IPS-18c (cell line): Measurements from ENCODE around the gene LRRC3.
"Not testable (repeated sequence)": the region's sequence is repeated elsewhere in the genome, so short reads cannot be mapped to it uniquely, and the experiment has no call there.

ENCODE experiments used
- H3K4me3 ChIP-seq: 2 replicates; pipeline ENCODE4 v1.7.0; 2013; ENCODE audit warnings: low read depth, mild to moderate bottlenecking, low read length, moderate library complexity; ENCODE audit not compliant: insufficient read depth
- H3K9me3 ChIP-seq: one replicate; pipeline ENCODE4 v1.6.1; 2013; ENCODE audit warnings: mild to moderate bottlenecking, low read length, moderate library complexity; ENCODE audit not compliant: control insufficient read depth, insufficient read depth

LRRC3 gene

DNA sequence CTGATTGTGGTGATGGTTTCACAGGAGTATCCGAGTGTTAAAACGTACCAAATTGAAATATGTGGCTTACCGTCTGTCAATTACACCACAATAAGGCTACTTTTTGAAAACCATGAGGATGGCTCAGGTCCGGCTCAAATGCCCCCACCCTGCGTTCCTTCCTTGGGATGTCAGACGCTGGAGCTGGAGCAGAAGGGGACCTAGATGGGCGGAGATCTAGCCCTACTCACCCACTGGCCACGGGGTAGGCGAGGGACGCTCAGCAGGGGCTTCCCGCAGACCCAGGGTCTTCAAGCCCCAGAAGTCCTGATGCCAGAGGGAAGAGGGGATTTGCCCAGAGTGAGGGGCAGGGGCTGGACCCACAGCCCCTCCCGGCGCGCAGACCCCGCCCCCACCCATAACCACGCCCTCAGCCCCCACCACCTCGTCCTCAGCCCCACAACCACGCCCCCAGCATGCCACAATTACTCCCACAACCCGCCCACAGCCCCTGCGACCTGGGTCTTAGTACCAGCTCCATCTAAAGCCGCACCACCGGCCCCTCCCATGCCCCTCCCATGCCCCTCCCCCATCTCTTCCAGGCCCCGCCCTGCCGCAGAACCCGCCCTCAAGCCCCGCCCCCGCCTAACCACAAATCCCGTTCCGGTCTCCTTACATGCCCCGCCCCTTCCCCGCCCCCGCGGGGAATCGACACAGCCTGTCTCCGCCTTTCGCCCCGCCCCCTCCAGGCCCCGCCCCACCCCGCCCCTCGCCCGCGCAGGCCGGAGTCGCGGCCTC is at the start of gene LRRC3:
LRRC3 (plus strand) TSS at position 764 of the 777 bp plus-strand sequence. CDS start 1,135 bp downstream, outside the sequence.
- Histone ChIP-seq H3K4me3 (peak within 1 kb of the TSS; percentile 55), H3K9me3 (no peaks in the 10 kb centered on the region)

- H3K9me3 ChIP-seq: peaks cover 2% of the 10 kb centered on the region
Observed at GRCh38 chr21:44405948-44406872, 49.1 kb upstream of the LRRC3 start.

GRCh38 chr21:44406953-44407352 is 48.4 kb upstream of the LRRC3 start:
- H3K9me3 ChIP-seq: no peaks in the 10 kb centered on the region
- no peak overlapping the region for H3K4me3 ChIP-seq

More at GRCh38 chr21:44405948-44406872, 49.1 kb upstream of the LRRC3 start:
- no peak overlapping the region for H3K4me3 ChIP-seq

DNA sequence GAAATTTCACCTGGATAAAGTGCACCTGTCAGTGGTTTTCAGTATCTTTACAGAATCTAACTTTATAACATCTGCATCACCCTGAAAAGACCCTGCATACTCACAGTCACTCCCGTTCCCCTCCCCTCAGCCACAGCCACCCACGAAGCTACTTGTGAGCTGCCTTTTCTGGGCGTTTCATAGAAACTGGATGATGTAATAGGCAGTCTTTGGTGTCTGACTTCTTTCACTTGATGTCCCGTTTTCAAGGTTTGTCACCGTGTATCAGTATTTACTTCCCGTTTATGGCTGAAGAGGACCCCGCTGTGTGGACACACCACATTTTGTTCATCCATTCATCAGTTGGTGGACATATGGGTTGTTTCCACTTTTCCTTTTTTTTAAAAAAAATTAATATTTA is 47.8 kb upstream of the LRRC3 start:
- H3K9me3 ChIP-seq: no peaks in the 10 kb centered on the region
- H3K4me3 ChIP-seq: no peak overlapping the region

DNA sequence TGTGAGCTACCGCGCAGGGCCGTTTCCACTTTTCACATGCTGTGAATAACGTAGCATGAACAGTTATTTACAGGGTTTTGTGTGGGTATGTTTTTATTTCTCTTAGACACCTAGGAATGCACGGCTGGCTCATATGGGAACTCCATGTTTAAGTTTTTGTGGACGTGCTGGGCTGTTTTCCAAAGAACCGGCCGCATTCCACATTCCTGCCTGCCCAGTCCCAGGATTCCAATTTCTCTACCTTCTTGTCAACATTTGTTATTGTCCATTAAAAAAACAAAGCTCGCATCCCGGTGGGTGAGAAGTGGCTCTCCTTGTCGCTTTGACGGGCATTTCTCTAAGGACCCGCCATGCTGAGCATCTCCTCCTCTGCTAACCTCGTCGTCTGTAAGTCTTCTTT is 47.1 kb upstream of the LRRC3 start:
- Histone ChIP-seq H3K4me3 (no peak overlapping the region), H3K9me3 (no peaks in the 10 kb centered on the region)

DNA sequence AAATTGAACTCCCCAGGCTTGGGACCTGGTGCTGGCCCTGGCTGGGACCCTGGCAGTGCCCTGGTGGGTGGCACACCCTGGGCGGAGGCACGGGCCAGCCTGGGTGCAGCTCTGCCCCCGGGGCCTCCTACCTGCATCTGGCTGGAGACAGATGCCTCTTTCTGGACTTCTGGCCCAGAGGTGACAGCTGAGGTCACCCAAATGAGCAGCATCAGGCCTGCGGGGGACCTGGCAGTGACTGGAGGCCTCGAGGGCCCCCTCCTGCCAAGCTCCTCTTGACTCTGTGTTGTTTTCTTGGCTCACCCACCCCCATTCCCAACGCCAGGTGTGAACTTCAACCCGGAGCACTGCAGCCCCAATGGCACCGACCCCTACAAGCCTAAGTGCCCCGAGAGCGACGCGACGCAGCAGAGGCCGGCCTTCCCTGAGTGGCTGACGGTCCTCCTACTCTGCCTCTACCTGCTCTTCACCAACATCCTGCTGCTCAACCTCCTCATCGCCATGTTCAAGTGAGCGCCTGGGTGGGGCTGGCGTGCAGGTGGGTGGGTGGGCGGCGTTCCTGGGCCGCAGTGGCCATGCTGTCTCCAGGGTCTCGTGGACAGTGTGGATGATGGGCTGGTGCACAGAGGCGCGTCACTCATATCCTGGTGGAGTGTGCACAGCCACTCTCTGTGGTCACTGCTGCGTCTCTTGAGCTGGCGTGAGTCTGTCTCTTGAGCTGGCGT is 41.6 kb upstream of the LRRC3 start:
- H3K4me3 ChIP-seq: no peak overlapping the region
- H3K9me3 ChIP-seq: no peaks in the 10 kb centered on the region

- H3K9me3 ChIP-seq: no peaks in the 10 kb centered on the region
- H3K4me3 ChIP-seq: no peak overlapping the region
Observed at GRCh38 chr21:44414291-44415072, 40.8 kb upstream of the LRRC3 start.

GRCh38 chr21:44415073-44416025 is 40.0 kb upstream of the LRRC3 start:
- H3K4me3 ChIP-seq: no peak overlapping the region
- no peaks in the 10 kb centered on the region for H3K9me3 ChIP-seq

DNA sequence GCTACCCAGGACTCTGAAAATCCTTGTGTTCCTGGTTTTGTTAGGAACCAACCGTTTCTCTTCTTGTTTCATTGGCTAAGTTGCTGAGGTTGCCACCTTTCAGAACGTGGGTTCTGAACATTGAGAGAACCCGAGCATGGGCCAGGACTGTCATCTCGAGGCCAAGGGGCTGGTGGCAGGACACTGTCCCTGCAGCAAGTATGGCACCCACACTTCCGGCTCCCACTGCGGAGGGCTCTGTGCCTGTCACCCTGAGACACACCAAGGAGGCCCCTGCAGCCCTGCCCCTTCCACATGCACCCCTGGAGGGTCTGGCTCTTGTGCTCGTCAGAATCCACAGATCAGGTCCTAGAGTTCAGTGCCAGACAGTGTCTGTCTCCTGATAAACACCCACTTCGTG is 39.1 kb upstream of the LRRC3 start:
- no peaks in the 10 kb centered on the region for H3K9me3 ChIP-seq

GRCh38 chr21:44417621-44418107 is 37.6 kb upstream of the LRRC3 start:
- H3K9me3 ChIP-seq, H3K4me3 ChIP-seq: not testable (repeated sequence)

More for the DNA sequence above, 39.1 kb upstream of the LRRC3 start:
- H3K4me3 ChIP-seq: no peak overlapping the region

DNA sequence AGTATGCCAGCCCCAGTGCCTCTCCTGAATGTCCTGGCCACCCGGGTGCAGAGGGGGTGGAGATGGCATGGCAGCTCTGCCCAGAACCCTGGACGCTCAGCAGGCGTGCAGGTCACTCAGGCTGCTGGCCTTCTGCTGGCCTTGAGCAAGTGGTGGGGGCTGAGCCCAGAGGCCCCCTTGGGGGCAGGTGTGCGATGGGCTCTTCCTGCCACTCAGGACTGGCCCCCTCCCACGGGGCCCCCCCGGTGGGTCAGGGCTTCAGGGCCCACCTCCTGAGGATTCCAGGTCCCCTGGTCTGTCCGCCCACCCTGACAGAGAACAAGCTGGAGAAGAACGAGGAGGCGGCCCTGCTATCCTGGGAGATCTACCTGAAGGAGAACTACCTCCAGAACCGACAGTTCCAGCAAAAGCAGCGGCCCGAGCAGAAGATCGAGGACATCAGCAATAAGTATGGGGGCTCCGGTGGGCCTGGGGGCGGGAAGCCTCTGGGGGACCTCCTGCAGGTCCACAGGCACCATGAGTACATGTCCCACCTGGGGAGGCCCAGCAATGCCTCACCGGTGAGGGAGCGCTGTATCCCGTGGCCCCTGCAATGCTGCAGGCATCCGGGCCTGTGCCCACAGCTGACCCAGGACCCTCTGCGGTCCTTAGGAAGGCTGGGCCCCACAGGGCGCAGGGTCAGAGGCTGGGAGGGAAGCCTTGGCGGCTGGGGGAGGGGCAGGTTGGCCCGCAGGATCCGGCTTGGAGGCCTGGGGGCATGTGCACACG is 37.0 kb upstream of the LRRC3 start:
- Histone ChIP-seq H3K9me3 (no peaks in the 10 kb centered on the region), H3K4me3 (no peak overlapping the region)

DNA sequence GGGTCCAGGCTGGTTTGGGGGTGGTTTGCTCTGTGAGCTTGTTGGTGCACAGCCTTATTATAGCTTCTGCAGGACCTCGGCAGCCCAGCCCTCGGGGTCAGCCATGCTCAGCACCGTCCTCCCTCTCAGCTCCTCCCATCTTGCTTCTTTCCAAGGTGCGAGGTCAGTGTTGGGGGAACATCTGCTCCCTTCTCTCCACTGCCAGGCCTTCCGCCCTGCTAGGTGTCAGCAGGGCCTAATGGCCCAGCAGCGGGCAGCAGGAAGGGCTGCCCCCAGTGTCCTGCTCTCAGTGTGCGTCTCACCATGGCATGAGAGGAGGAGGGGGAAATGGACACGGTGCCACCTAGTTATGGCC is 36.5 kb upstream of the LRRC3 start:
- H3K9me3 ChIP-seq: no peaks in the 10 kb centered on the region
- no peak overlapping the region for H3K4me3 ChIP-seq

- no peaks in the 10 kb centered on the region for H3K9me3 ChIP-seq
- H3K4me3 ChIP-seq: no peak overlapping the region
Observed at GRCh38 chr21:44419679-44420078, 35.6 kb upstream of the LRRC3 start.

GRCh38 chr21:44420416-44421205 is 34.7 kb upstream of the LRRC3 start:
- H3K4me3 ChIP-seq: no peak overlapping the region; the same call in 1 of the 2 replicates
- H3K9me3 ChIP-seq: no peaks in the 10 kb centered on the region
